Panc1 (cell line): Measurements from ENCODE around the gene OGA. TPM values are rescaled to one million over a fixed set of nuclear protein-coding genes. Genes with fewer than 3 reads are reported as not detected.

Experiments used
- ATAC-seq: fragments of 200-7000 bp; cut with Tn5 transposase; 2 replicates; pipeline ENCODE4 v1.9.1; 2020; ENCODE audit warnings: mild to moderate bottlenecking, moderate library complexity
- BruUV-seq: library from RNA; stranded (reverse); fragments of 400-500 nt; replicated peaks from 2 replicates; lab custom pipeline; 2021; lab: Mats Ljungman, UMichigan
- CTCF ChIA-PET: fragments of 300-600 bp; sonication (Branson Sonifier 250); formaldehyde crosslinking; loops from one replicate; lab custom pipeline; 2022; ENCODE audit warnings: antibody characterized with exemption; lab: Charles Lee
- POLR2A ChIA-PET: fragments of 300-600 bp; sonication (Branson Sonifier 250); formaldehyde crosslinking; loops from one replicate; lab custom pipeline; 2022; ENCODE audit warnings: antibody characterized with exemption; lab: Charles Lee
- DNase-seq: peaks from one replicate; pipeline ENCODE4 v3.0.0-alpha.2; 2010; ENCODE audit warnings: low read depth, low spot score
- H3K27ac ChIP-seq: 2 replicates; pipeline ENCODE4 v1.5.1; 2011; ENCODE audit warnings: mild to moderate bottlenecking, low read length, inconsistent platforms
- H3K27me3 ChIP-seq: fragments of 200-500 bp; sonication (Bioruptor generic); 2 replicates; pipeline ENCODE4 v1.6.0; 2014; ENCODE audit warnings: low read length, inconsistent platforms; ENCODE audit not compliant: control insufficient read depth, insufficient read depth
- H3K36me3 ChIP-seq: fragments of 200-500 bp; sonication (Bioruptor generic); 2 replicates; pipeline ENCODE4 v1.5.1; 2014; ENCODE audit warnings: inconsistent platforms, mild to moderate bottlenecking, low read length, moderate library complexity; ENCODE audit not compliant: control insufficient read depth, insufficient read depth
- H3K4me1 ChIP-seq: 2 replicates; pipeline ENCODE4 v1.5.1; 2011; ENCODE audit warnings: inconsistent platforms, mild to moderate bottlenecking, low read length, moderate library complexity; ENCODE audit not compliant: control insufficient read depth, insufficient read depth
- H3K4me3 ChIP-seq, 2 experiments: 2 replicates each; pipeline ENCODE4 v1.5.1; 2011 to 2012; ENCODE audit warnings: low read depth in 2 of 2, low read length in 2 of 2, mild to moderate bottlenecking in 2 of 2, inconsistent platforms in 1 of 2, moderate library complexity in 1 of 2
- H3K9me3 ChIP-seq: fragments of 200-500 bp; sonication (Bioruptor generic); 2 replicates; pipeline ENCODE4 v1.5.1; 2014; ENCODE audit warnings: low read depth, mild to moderate bottlenecking, inconsistent platforms, low read length, moderate library complexity; ENCODE audit not compliant: control insufficient read depth, insufficient read depth
- POLR2AphosphoS5 ChIP-seq: IDR thresholded peaks from 2 replicates; pipeline ENCODE4 v1.6.1; 2012; ENCODE audit warnings: mild to moderate bottlenecking, low read depth, low read length, moderate library complexity
- SIN3A ChIP-seq: IDR thresholded peaks from 2 replicates; pipeline ENCODE4 v1.6.1; 2012; ENCODE audit warnings: low read depth, mild to moderate bottlenecking, low read length, moderate library complexity, borderline replicate concordance; ENCODE audit not compliant: insufficient read depth
- TCF7L2 ChIP-seq: IDR thresholded peaks from 2 replicates; pipeline ENCODE4 v1.6.1; 2011; ENCODE audit warnings: mild to moderate bottlenecking, low read depth, low read length, inconsistent platforms
- in situ Hi-C: cut with HindIII; loops from 2 replicates; pipeline ENCODE4 v1.10.0; 2016; ENCODE audit warnings: low sequenced_read_pairs, low pct_unique_long_range_greater_than_20kb
- intact Hi-C: fragments of 100-400 bp; cut with micrococcal nuclease; formaldehyde crosslinking; loops from one replicate; pipeline ENCODE4 v1.10.0; 2022; ENCODE audit not compliant: unreplicated experiment
- total RNA-seq: library from RNA; stranded (reverse); gene quantifications from one replicate; pipeline ENCODE4 v1.2.1, GENCODE V29; 2021; ENCODE audit not compliant: unreplicated experiment
- TF ChIP-seq, protein P1 (sequence below), 2 experiments: IDR thresholded peaks; 2 replicates each; pipeline ENCODE4 v1.6.1; 2011 to 2012; ENCODE audit warnings: low read depth in 2 of 2, control low read depth in 1 of 2, low read length in 1 of 2, mild to moderate bottlenecking in 1 of 2, moderate library complexity in 1 of 2; ENCODE audit not compliant: insufficient read depth in 1 of 2
- TF ChIP-seq, protein P2 (sequence below): fragments of 450-650 bp; IDR thresholded peaks from 2 replicates; pipeline ENCODE4 v1.5.1; 2017; ENCODE audit warnings: mild to moderate bottlenecking

The OGA gene
- total RNA-seq, 1 experiment from 2014 or later, result 117 TPM

DNA sequence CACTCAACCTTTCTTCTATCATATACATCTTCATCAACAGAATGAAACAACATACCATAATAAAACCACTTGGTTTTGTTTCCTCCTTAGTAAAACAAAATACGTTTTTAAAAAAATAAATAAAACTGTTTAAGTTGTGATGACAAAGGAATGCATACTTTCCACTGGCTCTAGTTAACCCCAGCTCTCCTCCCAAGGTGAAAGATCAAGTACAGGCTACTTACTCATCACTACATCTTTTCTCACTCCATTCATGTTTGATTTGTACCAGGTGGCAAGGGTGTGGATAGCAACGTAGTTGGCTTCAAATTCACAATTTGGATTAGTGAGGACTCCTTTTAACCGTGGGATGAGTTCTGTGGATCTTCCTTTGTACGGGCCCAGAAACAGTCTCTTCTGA is 14.7 kb downstream of the OGA start:
- CTCF ChIA-PET, result interaction anchor here (0.7 kb wide), 1 partner anchor 13 kb away, joined by 5 read pairs; no protein-coding TSS in a partner anchor

DNA sequence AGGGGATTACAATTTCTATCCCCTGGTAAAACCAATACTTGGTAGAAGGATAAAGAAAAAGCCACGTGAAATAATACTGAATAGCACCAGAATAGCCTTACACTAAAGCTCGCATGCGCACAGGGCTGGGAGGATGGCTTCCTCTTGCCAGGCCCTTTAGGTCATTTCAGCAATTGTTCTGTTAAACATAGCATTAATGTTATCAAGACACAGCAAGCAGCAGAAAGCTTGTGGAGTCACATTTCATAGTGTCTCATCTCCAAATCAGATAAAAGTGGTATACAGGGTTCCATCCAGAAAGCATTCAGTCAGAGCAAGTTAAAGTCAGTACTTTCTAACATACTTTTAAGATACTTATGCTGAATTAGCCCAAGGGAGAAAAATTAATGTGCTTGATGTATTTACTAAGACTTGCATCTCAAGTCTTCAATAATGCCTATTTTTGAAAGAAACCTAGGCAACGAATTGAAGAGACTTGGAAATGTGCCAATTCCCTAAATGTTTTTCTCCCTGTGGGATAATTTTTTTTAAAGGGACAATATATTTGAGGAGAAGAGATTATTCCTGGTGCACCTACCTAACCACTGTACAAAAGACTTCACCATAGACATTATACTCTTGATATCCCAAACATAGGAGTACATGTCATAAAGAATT is 20.7 kb downstream of the OGA start:
- ChIA-PET CTCF (interaction anchor here (0.9 kb wide), 1 partner anchor 16 kb away, joined by 4 read pairs; no protein-coding TSS in a partner anchor), POLR2A (no interaction called here)
- Histone ChIP-seq H3K27ac (no peak overlapping the region), H3K9me3 (no peaks in the 10 kb centered on the region), H3K27me3 (no peaks in the 10 kb centered on the region), H3K4me1 (no peaks in the 10 kb centered on the region), H3K36me3 (peaks cover 64% of the 10 kb centered on the region), H3K4me3 (no peak overlapping the region)
- BruUV-seq, result TSS peak; percentile 25
- intact Hi-C loops (no loop called here), in situ Hi-C loops (no loop called here)
- no peak for ATAC-seq
- TF ChIP-seq, protein P1, sequence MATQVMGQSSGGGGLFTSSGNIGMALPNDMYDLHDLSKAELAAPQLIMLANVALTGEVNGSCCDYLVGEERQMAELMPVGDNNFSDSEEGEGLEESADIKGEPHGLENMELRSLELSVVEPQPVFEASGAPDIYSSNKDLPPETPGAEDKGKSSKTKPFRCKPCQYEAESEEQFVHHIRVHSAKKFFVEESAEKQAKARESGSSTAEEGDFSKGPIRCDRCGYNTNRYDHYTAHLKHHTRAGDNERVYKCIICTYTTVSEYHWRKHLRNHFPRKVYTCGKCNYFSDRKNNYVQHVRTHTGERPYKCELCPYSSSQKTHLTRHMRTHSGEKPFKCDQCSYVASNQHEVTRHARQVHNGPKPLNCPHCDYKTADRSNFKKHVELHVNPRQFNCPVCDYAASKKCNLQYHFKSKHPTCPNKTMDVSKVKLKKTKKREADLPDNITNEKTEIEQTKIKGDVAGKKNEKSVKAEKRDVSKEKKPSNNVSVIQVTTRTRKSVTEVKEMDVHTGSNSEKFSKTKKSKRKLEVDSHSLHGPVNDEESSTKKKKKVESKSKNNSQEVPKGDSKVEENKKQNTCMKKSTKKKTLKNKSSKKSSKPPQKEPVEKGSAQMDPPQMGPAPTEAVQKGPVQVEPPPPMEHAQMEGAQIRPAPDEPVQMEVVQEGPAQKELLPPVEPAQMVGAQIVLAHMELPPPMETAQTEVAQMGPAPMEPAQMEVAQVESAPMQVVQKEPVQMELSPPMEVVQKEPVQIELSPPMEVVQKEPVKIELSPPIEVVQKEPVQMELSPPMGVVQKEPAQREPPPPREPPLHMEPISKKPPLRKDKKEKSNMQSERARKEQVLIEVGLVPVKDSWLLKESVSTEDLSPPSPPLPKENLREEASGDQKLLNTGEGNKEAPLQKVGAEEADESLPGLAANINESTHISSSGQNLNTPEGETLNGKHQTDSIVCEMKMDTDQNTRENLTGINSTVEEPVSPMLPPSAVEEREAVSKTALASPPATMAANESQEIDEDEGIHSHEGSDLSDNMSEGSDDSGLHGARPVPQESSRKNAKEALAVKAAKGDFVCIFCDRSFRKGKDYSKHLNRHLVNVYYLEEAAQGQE (IDR thresholded peaks at IDR 0.05; ENCODE audit: insufficient read depth in 1 of 2, low read depth in 2 of 2, low read length in 1 of 2), result no peak
- TF ChIP-seq, protein P2, sequence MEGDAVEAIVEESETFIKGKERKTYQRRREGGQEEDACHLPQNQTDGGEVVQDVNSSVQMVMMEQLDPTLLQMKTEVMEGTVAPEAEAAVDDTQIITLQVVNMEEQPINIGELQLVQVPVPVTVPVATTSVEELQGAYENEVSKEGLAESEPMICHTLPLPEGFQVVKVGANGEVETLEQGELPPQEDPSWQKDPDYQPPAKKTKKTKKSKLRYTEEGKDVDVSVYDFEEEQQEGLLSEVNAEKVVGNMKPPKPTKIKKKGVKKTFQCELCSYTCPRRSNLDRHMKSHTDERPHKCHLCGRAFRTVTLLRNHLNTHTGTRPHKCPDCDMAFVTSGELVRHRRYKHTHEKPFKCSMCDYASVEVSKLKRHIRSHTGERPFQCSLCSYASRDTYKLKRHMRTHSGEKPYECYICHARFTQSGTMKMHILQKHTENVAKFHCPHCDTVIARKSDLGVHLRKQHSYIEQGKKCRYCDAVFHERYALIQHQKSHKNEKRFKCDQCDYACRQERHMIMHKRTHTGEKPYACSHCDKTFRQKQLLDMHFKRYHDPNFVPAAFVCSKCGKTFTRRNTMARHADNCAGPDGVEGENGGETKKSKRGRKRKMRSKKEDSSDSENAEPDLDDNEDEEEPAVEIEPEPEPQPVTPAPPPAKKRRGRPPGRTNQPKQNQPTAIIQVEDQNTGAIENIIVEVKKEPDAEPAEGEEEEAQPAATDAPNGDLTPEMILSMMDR, result no peak
- TF ChIP-seq POLR2AphosphoS5 (no peak), SIN3A (no peak), TCF7L2 (no peak)
- no peak for DNase-seq

More for the DNA sequence above, 14.7 kb downstream of the OGA start:
- in situ Hi-C loops (no loop called here), intact Hi-C loops (no loop called here)
- POLR2A ChIA-PET, result interaction anchor here (0.9 kb wide), 1 partner anchor 48 kb away, joined by 11 read pairs; no protein-coding TSS in a partner anchor
- no peak overlapping the region for H3K27ac ChIP-seq
- H3K4me1 ChIP-seq, result no peaks in the 10 kb centered on the region
- peaks cover 54% of the 10 kb centered on the region for H3K36me3 ChIP-seq
- ATAC-seq (no peak), DNase-seq (no peak)
- TF ChIP-seq, protein P1 (IDR thresholded peaks at IDR 0.05; ENCODE audit: insufficient read depth in 1 of 2, low read depth in 2 of 2, low read length in 1 of 2), result no peak
- TF ChIP-seq POLR2AphosphoS5, result no peak
- TF ChIP-seq TCF7L2, result no peak
- no peak for TF ChIP-seq SIN3A
- TF ChIP-seq, protein P2, result no peak
- BruUV-seq, result no TSS peak
- H3K9me3 ChIP-seq, result no peaks in the 10 kb centered on the region
- no peaks in the 10 kb centered on the region for H3K27me3 ChIP-seq
- H3K4me3 ChIP-seq, result no peak overlapping the region
